HG02610 (cell line): ENCODE measurements around the gene DDIT3.
"Not testable (repeated sequence)": the region's sequence is repeated elsewhere in the genome, so short reads cannot be mapped to it uniquely, and the experiment has no call there.

Experiments used
- ATAC-seq: cut with Tn5 transposase; IDR thresholded peaks from one replicate; pipeline ENCODE4 v1.9.1; 2021; ENCODE audit warnings: mild to moderate bottlenecking, moderate library complexity; ENCODE audit not compliant: unreplicated experiment

DDIT3 gene

DNA sequence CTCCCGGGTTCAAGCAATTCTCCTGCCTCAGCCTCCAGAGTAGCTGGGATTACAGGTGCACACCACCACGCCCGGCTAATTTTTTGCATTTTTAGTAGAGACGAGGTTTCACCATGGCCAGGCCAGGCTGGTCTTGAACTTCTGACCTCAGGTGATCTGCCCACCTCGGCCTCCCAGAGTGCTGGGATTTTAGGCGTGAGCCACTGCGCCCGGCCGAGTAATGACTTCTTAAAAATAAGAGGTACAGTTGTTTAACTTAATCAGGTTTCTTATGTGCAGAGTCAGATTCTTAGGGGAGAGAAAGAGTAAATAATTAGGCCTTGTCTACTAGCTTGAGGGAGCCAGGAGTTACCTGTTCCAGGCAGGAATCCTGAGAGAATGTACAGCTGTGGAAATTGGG is 6.1 kb downstream of the DDIT3 start:
- not testable (repeated sequence) for ATAC-seq

- ATAC-seq, result not testable (repeated sequence)
Observed at GRCh38 chr12:57513677-57514076, 6.6 kb downstream of the DDIT3 start.

DNA sequence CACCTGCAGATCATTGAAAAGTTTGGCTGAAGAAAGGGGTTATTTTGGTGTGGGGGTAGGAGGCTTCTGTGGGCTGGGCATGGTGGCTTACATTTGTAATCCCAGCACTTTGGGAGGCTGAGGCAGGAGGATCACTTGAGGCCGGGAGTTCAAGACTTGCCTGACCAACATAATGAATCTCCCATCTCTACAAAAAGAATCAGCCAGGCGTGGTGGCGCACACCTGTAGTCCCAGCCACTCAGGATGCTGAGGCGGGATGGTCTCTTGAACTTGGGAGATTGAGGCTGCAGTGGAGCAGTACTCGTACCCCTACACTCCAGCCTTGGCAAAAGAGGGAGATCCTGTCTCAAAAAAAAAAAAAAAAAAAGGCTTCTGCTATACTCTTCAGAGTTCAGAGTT is 7.0 kb downstream of the DDIT3 start:
- no peak for ATAC-seq

- ATAC-seq, result no peak
Observed at GRCh38 chr12:57512665-57513064, 7.6 kb downstream of the DDIT3 start.

- no peak for ATAC-seq
Observed at GRCh38 chr12:57511588-57512325, 8.6 kb downstream of the DDIT3 start.

DNA sequence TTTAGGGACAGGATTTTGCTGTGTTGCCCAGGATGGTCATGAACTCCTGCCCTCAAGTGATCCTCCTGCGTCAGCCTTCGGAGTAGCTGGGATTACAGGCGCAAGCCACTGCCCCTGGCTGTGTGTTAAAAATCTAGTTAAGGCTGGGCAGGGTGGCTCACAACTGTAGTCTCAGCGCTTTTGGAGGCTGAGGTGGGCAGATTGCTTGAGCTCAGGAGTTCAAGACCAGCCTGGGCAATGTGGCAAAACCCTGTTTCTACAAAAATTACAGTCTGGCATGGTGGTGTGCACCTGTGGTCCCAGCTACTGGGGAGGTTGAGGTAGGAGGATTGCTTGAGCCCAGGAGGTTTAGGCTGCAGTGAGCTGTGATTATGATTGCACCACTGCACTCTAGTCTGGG is 9.2 kb downstream of the DDIT3 start:
- no peak for ATAC-seq

- not testable (repeated sequence) for ATAC-seq
Observed at GRCh38 chr12:57507796-57508195, 12.5 kb downstream of the DDIT3 start.

- not testable (repeated sequence) for ATAC-seq
Observed at GRCh38 chr12:57506541-57506940, 13.8 kb downstream of the DDIT3 start.

DNA sequence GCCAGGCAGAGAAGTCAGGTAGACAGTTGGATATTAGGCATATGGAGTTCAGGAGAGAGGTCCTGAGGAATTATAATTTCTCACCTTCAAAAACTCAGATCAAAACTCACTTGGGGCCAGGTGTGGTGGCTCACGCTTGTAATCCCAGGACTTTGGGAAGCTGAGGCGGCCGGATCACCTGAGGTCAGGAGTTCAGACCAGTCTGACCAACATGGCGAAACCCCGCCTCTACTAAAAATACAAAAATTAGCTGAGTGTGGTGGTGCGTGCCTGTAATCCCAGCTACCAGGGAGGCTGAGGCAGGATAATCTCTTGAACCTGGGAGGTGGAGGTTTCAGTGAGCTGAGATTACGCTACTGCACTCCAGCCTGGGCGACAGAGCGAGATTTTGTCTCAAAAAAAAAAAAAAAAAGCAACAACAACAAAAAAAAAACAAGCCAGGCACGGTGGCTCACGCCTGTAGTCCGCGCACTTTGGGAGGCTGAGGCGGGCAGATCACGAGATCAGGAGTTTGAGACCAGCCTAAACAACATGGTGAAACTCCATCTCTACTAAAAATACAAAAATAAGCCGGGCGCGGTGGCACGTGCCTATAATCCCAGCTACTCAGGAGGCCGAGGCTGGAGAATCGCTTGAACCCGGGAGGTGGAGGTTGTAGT is 17.9 kb downstream of the DDIT3 start:
- ATAC-seq, result not testable (repeated sequence)

DNA sequence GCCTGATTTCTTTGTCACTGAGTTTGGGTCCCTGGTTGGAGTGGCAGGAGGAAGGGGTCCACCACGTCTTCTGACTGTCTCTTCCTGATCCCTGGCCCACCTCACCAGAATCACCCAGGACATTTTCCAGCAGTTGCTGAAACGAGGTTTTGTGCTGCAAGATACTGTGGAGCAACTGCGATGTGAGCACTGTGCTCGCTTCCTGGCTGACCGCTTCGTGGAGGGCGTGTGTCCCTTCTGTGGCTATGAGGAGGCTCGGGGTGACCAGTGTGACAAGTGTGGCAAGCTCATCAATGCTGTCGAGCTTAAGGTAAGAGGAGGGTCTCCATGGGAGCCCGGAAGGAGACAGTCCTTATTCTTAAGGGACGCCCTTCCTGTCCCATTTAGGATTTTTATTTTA is 20.1 kb downstream of the DDIT3 start:
- no peak for ATAC-seq

DNA sequence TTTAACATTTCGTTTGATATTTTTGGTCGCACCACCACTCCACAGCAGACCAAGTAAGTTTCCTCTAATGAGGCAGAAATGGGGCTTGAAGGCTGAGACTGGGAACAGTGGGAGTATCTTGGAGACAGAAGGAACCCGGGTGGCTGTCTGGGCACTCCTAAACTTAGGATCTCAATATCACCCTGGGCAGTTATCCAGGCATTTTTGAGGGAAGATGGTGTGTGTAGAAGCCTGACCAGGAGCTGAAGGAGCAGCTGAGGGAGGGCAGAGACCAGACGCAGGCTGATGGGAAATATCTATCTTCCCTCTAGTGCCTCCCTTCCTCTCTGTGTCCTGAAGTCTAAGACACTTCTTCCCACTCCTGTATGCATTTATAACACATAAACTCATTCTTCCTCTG is 21.7 kb downstream of the DDIT3 start:
- ATAC-seq, result no peak

GRCh38 chr12:57498132-57498502 is 22.2 kb downstream of the DDIT3 start:
- ATAC-seq, result no peak

- no peak for ATAC-seq
Observed at GRCh38 chr12:57497223-57498131, 22.8 kb downstream of the DDIT3 start.

DNA sequence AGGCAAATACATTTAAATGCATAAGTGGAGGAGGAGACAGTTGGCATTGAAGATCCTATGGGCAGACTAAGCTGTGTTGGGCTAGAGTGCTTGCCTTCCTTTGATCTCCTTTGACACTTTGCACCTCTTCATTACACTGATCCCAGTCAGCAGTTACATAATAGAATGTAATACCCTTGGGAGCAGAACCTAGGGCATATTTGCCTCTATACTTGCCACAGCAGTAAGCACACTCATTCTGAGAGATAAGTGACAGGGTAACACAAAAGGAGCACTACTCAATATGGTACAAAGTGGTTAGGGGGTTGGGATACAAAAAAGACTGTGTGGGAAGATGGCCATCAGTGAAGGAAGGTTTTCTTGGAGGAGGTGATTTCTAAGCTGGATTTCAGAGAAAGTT is 23.5 kb downstream of the DDIT3 start:
- ATAC-seq, result peak; percentile 88

DNA sequence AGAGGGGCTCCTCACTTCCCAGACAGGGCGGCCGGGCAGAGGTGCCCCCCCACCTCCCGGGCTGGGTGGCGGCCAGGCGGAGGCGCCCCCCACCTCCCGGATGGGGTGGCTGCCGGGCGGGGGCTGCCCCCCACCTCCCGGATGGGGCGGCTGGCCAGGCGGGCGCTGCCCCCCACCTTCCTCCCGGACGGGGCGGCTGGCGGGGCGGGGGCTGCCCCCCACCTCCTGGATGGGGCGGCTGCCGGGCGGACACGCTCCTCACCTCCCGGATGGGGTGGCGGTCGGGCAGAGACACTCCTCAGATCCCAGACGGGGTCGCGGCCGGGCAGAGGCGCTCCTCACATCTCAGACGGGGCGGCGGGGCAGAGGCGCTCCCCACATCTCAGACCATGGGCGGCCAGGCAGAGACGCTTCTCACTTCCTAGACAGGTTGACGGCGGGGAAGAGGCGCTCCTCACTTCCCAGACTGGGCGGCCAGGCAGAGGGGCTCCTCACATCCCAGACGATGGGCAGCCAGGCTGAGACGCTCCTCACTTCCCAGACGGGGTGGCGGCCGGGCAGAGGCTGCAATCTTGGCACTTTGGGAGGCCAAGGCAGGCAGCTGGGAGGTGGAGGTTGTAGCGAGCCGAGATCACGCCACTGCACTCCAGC is 25.1 kb downstream of the DDIT3 start:
- not testable (repeated sequence) for ATAC-seq

GRCh38 chr12:57491393-57492280 is 28.7 kb downstream of the DDIT3 start:
- no peak for ATAC-seq

- no peak for ATAC-seq
Observed at GRCh38 chr12:57490126-57490525, 30.2 kb downstream of the DDIT3 start.

DNA sequence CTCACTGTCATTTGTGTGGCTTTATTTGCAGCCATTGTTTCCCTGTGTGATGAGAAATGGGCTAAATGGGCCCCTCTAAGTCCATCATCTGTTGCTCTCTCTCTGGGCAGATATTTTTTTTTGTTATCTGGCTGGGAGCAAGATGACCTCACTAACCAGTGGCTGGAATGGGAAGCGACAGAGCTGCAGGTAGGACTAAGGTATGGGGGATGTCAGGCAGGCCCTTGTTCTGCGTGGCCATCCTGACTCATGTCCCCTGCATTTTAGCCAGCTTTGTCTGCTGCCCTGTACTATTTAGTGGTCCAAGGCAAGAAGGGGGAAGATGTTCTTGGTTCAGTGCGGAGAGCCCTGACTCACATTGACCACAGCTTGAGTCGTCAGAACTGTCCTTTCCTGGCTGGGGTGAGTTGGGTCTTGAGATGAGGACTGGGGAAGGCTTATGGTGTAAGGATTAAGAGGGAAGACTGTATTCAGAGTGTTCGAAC is 31.1 kb downstream of the DDIT3 start:
- no peak for ATAC-seq

DNA sequence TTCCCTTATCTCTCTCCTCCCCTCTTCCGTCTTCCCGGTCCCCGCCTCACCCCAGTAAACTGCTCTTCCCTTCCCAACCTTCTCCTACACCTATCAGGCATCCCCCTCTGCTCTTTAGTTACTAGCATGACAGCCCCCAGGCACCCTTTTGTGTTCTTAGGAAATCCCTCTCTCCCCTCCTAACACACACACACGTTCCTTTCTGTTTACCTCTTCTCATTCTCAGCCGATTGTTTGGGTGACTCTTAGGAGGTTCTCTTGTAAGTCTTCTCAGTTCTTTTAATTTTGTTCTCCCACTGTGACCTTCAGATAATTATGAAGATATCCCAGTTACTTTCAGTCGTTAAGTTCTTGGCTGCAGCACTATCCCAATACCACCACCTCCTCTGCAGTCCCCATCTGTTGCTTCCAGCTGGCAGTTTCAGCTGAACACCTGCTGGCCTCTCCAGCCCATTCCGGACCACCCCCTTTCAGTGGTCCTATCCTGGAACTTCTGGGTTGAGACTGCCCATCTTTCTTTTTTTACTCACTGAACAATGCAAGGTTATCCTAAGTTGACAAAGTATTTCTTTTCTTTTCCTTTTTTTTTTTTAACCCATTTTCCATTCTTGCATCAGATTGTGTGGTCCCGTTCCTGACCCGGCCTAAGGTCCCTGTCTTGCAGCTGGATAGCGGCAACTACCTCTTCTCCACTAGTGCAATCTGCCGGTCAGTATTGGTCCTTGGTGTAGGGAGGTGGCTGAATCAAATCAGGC is 31.7 kb downstream of the DDIT3 start:
- ATAC-seq, result no peak
